A549 (cell line): ENCODE results near the gene SPG11. TPM values are rescaled to one million over a fixed set of nuclear protein-coding genes. Genes with fewer than 3 reads are reported as not detected.

Source experiments
- ATAC-seq, 2 experiments: fragments of 200-7000 bp in 1 of 2; fragments of >200 bp in 1 of 2; cut with Nextera tagmentation in 1 of 2; cut with Tn5 transposase in 1 of 2; 3 replicates each; pipeline versions ENCODE4 v1.8.0 to v1.9.1; 2018 to 2020; ENCODE audit warnings: mild to moderate bottlenecking in 1 of 2, moderate library complexity in 1 of 2
- CTCF ChIA-PET: fragments of 300-600 bp; sonication (Branson Sonifier 250); formaldehyde crosslinking; extraction: SDS; loops from one replicate; lab custom pipeline; 2021; ENCODE audit warnings: antibody characterized with exemption, inconsistent platforms; lab: Yijun Ruan, JAX
- POLR2A ChIA-PET: fragments of 350-600 bp; formaldehyde crosslinking; extraction: SDS; loops from one replicate; lab custom pipeline; 2021; ENCODE audit warnings: antibody characterized with exemption, inconsistent platforms; lab: Yijun Ruan, JAX
- DNase-seq, 2 experiments: peaks; one replicate each; pipeline versions ENCODE4 v3.0.0 to v3.0.0-alpha.2; 2011 to 2016; ENCODE audit warnings: low read depth in 1 of 2, low spot score in 1 of 2
- FAIRE-seq: peaks from 2 replicates; lab custom pipeline; 2011; peaks lifted over from hg19 to GRCh38; lab: Jason Lieb, UNC
- H3K27ac ChIP-seq, 2 experiments: fragments of >200 bp; sonication (Bioruptor Twin); formaldehyde crosslinking; 3 replicates each; pipeline ENCODE4 v1.5.1; 2016 to 2017
- H3K4me1 ChIP-seq: fragments of >200 bp; sonication (Bioruptor Twin); formaldehyde crosslinking; 3 replicates; pipeline ENCODE4 v1.6.1; 2016
- H3K4me2 ChIP-seq: fragments of >200 bp; sonication (Bioruptor Twin); formaldehyde crosslinking; 3 replicates; pipeline ENCODE4 v1.6.1; 2016
- H3K4me3 ChIP-seq: fragments of >200 bp; sonication (Bioruptor Twin); formaldehyde crosslinking; 3 replicates; pipeline ENCODE4 v1.5.1; 2016
- H3K9me3 ChIP-seq: fragments of >200 bp; sonication (Bioruptor Twin); formaldehyde crosslinking; 3 replicates; pipeline ENCODE4 v1.6.1; 2016
- BHLHE40 ChIP-seq: IDR thresholded peaks from 2 replicates; pipeline ENCODE4 v1.6.1; 2012; ENCODE audit warnings: low read depth, low read length, inconsistent platforms
- CBX2 ChIP-seq: fragments of 200-600 bp; sonication (generic); IDR thresholded peaks from 2 replicates; pipeline ENCODE4 v1.6.1; 2016; ENCODE audit warnings: low read depth, mild to moderate bottlenecking, borderline replicate concordance
- CEBPB ChIP-seq, 2 experiments: fragments of >200 bp in 1 of 2; sonication (Bioruptor Twin) in 1 of 2; formaldehyde crosslinking in 1 of 2; IDR thresholded peaks; 2 replicates each; pipeline ENCODE4 v1.6.1; 2012 to 2016
- CHD2 ChIP-seq: fragments of 150-350 bp; IDR thresholded peaks from 2 replicates; pipeline ENCODE4 v1.6.1; 2014; ENCODE audit warnings: low read length; ENCODE audit not compliant: partially characterized antibody
- CTCF ChIP-seq: fragments of >200 bp; sonication (Bioruptor Twin); formaldehyde crosslinking; IDR thresholded peaks from 3 replicates; pipeline ENCODE4 v1.5.1; 2016
- EHF ChIP-seq: fragments of 250-450 bp; sonication (Bioruptor Pico); IDR thresholded peaks from 2 replicates; pipeline ENCODE4 v1.5.0; 2020; ENCODE audit warnings: mild to moderate bottlenecking
- FOSB ChIP-seq: fragments of 250-450 bp; sonication (Bioruptor Pico); IDR thresholded peaks from 2 replicates; pipeline ENCODE4 v1.5.0; 2020; ENCODE audit warnings: mild to moderate bottlenecking, moderate library complexity
- FOSL2 ChIP-seq, 2 experiments: fragments of 450-650 bp in 1 of 2; fragments of >200 bp in 1 of 2; sonication (Bioruptor Twin) in 1 of 2; formaldehyde crosslinking; IDR thresholded peaks; 2 replicates each; pipeline versions ENCODE4 v1.5.0 to v1.6.1; 2016 to 2020; ENCODE audit warnings: mild to moderate bottlenecking in 1 of 2, moderate library complexity in 1 of 2
- HOXA7 ChIP-seq: fragments of 250-450 bp; sonication (Bioruptor Pico); IDR thresholded peaks from 2 replicates; pipeline ENCODE4 v1.5.0; 2020; ENCODE audit warnings: mild to moderate bottlenecking, moderate library complexity
- HOXB13 ChIP-seq: fragments of 250-450 bp; sonication (Bioruptor Pico); IDR thresholded peaks from 2 replicates; pipeline ENCODE4 v1.5.0; 2020; ENCODE audit warnings: low read depth, mild to moderate bottlenecking, moderate library complexity
- HOXB5 ChIP-seq: fragments of 250-450 bp; sonication (Bioruptor Pico); IDR thresholded peaks from 2 replicates; pipeline ENCODE4 v1.5.0; 2020; ENCODE audit warnings: mild to moderate bottlenecking, moderate library complexity
- KDM1A ChIP-seq: fragments of 200-600 bp; sonication (generic); IDR thresholded peaks from 2 replicates; pipeline ENCODE4 v1.6.1; 2016; ENCODE audit warnings: low read depth, mild to moderate bottlenecking
- KDM5A ChIP-seq: fragments of 200-600 bp; sonication (generic); IDR thresholded peaks from 2 replicates; pipeline ENCODE4 v1.6.1; 2016; ENCODE audit warnings: antibody characterized with exemption, mild to moderate bottlenecking
- MAFK ChIP-seq: fragments of 450-650 bp; IDR thresholded peaks from 2 replicates; pipeline ENCODE4 v1.6.1; 2014; ENCODE audit not compliant: partially characterized antibody
- MYC ChIP-seq: IDR thresholded peaks from 2 replicates; pipeline ENCODE4 v1.6.1; 2012; ENCODE audit warnings: mild to moderate bottlenecking, inconsistent platforms, low read length, improper control_type of control experiment, borderline replicate concordance
- NPAS2 ChIP-seq: fragments of 250-450 bp; sonication (Bioruptor Pico); IDR thresholded peaks from 2 replicates; pipeline ENCODE4 v1.8.0; 2022; ENCODE audit warnings: mild to moderate bottlenecking, moderate library complexity, borderline replicate concordance
- NR3C1 ChIP-seq: fragments of >200 bp; sonication (Bioruptor Twin); formaldehyde crosslinking; IDR thresholded peaks from 3 replicates; pipeline ENCODE4 v1.6.1; 2017
- RAD21 ChIP-seq, 2 experiments: fragments of >200 bp in 1 of 2; sonication (Bioruptor Twin) in 1 of 2; formaldehyde crosslinking in 1 of 2; IDR thresholded peaks in 1 of 2; conservative IDR thresholded peaks in 1 of 2; 2 replicates in 1 of 2; 3 replicates in 1 of 2; pipeline ENCODE4 v1.6.1; 2012 to 2018; ENCODE audit warnings: inconsistent platforms in 1 of 2
- RCOR1 ChIP-seq: fragments of 150-350 bp; IDR thresholded peaks from 2 replicates; pipeline ENCODE4 v1.6.1; 2014; ENCODE audit warnings: antibody characterized with exemption, low read length, low read depth
- SREBF2 ChIP-seq: fragments of 450-650 bp; IDR thresholded peaks from 2 replicates; pipeline ENCODE4 v1.6.1; 2014; ENCODE audit warnings: mild to moderate bottlenecking, moderate library complexity
- TP53 ChIP-seq: fragments of 250-450 bp; sonication (Bioruptor Pico); IDR thresholded peaks from 2 replicates; pipeline ENCODE4 v1.5.0; 2021; ENCODE audit warnings: mild to moderate bottlenecking, moderate library complexity
- USF2 ChIP-seq: fragments of 450-650 bp; IDR thresholded peaks from 2 replicates; pipeline ENCODE4 v1.6.1; 2014; ENCODE audit warnings: antibody characterized with exemption
- WGBS: methylation state at CpG from one replicate; pipeline ENCODE4 v1.1.6; 2017; ENCODE audit errors: missing lambda C conversion rate; 5-methylcytosine and 5-hydroxymethylcytosine counted together
- polyA plus RNA-seq, 4 experiments: library from polyadenylated mRNA; depleted of rRNA in 3 of 4; stranded (reverse); fragments of >200 nt; fragmentation: RNase III in 1 of 4; extraction: RNeasy Plus Mini Kit Qiagen cat#74134 plus additional on column Dnase treatment in 1 of 4; gene quantifications; 2 replicates in 3 of 4; 3 replicates in 1 of 4; pipeline ENCODE4 v1.2.3, GENCODE V29; 2011 to 2017

Gene SPG11
- polyA plus RNA-seq, 2 of the 4 experiments (the other 2 are of a cell fraction): 7.6 to 26.9 TPM

- Histone ChIP-seq H3K4me3 (no peak overlapping the region), H3K4me2 (no peak overlapping the region), H3K4me1 (no peaks in the 10 kb centered on the region), H3K9me3 (no peaks in the 10 kb centered on the region), H3K27ac (no peak overlapping the region)
- FAIRE-seq (no peak), ATAC-seq (no peak), DNase-seq (no peak)
- ChIA-PET POLR2A (no interaction called here), CTCF (no interaction called here)
- WGBS: 97% methylated on average over 2 of the region's 2 CpGs
- TF ChIP-seq CTCF (no peak), RAD21 (conservative IDR thresholded peaks at IDR 0.05 in 1 of 2, IDR thresholded peaks at IDR 0.05 in 1 of 2) (no peak), TP53 (CRISPR knock-in tag) (no peak), RCOR1 (no peak), MYC (no peak), CBX2 (no peak), HOXB13 (no peak), KDM5A (no peak)
Observed at GRCh38 chr15:44616974-44617373, 46.5 kb downstream of the SPG11 start.

GRCh38 chr15:44606740-44607139 lies 56.7 kb downstream of the SPG11 start:
- H3K27ac ChIP-seq: no peak overlapping the region
- no peak for TF ChIP-seq USF2
- TF ChIP-seq KDM1A: no peak
- TF ChIP-seq FOSL2 (IDR thresholded peaks at IDR 0.05): no peak
- no peak for TF ChIP-seq FOSL2 (CRISPR knock-in tag; IDR thresholded peaks at IDR 0.05)
- TF ChIP-seq HOXA7 (CRISPR knock-in tag): no peak
- TF ChIP-seq MYC: no peak
- no peak for TF ChIP-seq EHF (CRISPR knock-in tag)
- TF ChIP-seq RCOR1: no peak
- TF ChIP-seq CEBPB (IDR thresholded peaks at IDR 0.05): no peak
- ATAC-seq (no peak), FAIRE-seq (no peak), DNase-seq (no peak)
- no peaks in the 10 kb centered on the region for H3K4me1 ChIP-seq
- no peaks in the 10 kb centered on the region for H3K9me3 ChIP-seq
- CTCF ChIA-PET: no interaction called here
- no peak overlapping the region for H3K4me3 ChIP-seq
- POLR2A ChIA-PET: no interaction called here
- WGBS: 87% methylated on average over 1 of the region's 1 CpG
- no peak overlapping the region for H3K4me2 ChIP-seq

- H3K4me1 ChIP-seq: peaks cover 4% of the 10 kb centered on the region; the same call in 1 of the 3 replicates
- ChIA-PET POLR2A (interaction anchor here (0.7 kb wide), 1 partner anchor 11 kb away, joined by 10 read pairs; no protein-coding TSS in a partner anchor), CTCF (no interaction called here)
- 94% methylated on average over 2 of the region's 2 CpGs for WGBS
- FAIRE-seq (no peak), ATAC-seq (no peak), DNase-seq (no peak)
- H3K27ac ChIP-seq: no peak overlapping the region
- H3K9me3 ChIP-seq: no peaks in the 10 kb centered on the region
- H3K4me2 ChIP-seq: no peak overlapping the region
- H3K4me3 ChIP-seq: no peak overlapping the region
- TF ChIP-seq HOXB5 (CRISPR knock-in tag) (no peak), SREBF2 (no peak), MAFK (no peak), NR3C1 (no peak)
Observed at GRCh38 chr15:44603126-44603525, 60.3 kb downstream of the SPG11 start.

GRCh38 chr15:44598892-44599291 lies 64.6 kb downstream of the SPG11 start:
- no peak for ATAC-seq
- POLR2A ChIA-PET: no interaction called here
- Histone ChIP-seq H3K9me3 (no peaks in the 10 kb centered on the region), H3K27ac (no peak overlapping the region), H3K4me1 (peaks cover 4% of the 10 kb centered on the region; the same call in 1 of the 3 replicates), H3K4me2 (no peak overlapping the region), H3K4me3 (no peak overlapping the region)
- 76% methylated on average over 5 of the region's 5 CpGs for WGBS
- DNase-seq: no peak
- CTCF ChIA-PET: interaction anchor here (1.0 to 2.3 kb wide), 2 partner anchors 11 to 140 kb away, joined by 3 to 6 read pairs; no protein-coding TSS in a partner anchor
- FAIRE-seq: no peak
- TF ChIP-seq KDM5A (no peak), CHD2 (no peak), MAFK (peak; percentile 16), NPAS2 (CRISPR knock-in tag) (no peak), FOSB (CRISPR knock-in tag) (no peak), CTCF (no peak), BHLHE40 (no peak), EHF (CRISPR knock-in tag) (no peak)
